ENCODE results near the gene TRIP6.

DNA sequence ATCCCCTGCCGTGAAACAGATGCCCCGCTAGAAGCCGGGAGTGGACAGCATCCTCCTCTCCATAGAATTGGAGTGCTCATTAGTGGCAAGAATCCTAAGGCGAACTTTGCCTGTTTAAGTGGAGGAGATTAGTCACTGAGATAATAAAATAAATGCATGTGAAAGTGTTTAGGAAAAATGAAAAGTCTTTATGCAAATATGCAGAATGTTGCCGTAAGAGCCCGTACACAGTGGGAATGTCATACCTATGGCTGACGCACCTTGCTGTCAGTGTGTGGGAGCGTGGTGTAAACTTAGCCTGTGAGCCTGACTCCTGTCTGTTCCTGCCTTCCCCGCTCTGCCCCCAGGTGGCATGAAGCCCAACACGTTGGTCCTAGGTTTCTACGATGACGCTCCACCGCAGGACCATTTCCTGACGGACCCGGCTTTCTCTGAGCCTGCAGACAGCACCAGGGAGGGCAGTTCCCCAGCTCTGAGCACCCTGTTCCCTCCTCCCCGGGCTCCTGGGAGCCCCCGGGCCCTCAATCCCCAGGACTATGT, 1.7 kb upstream of the TRIP6 start:
- TF ChIP-seq, protein P1, sequence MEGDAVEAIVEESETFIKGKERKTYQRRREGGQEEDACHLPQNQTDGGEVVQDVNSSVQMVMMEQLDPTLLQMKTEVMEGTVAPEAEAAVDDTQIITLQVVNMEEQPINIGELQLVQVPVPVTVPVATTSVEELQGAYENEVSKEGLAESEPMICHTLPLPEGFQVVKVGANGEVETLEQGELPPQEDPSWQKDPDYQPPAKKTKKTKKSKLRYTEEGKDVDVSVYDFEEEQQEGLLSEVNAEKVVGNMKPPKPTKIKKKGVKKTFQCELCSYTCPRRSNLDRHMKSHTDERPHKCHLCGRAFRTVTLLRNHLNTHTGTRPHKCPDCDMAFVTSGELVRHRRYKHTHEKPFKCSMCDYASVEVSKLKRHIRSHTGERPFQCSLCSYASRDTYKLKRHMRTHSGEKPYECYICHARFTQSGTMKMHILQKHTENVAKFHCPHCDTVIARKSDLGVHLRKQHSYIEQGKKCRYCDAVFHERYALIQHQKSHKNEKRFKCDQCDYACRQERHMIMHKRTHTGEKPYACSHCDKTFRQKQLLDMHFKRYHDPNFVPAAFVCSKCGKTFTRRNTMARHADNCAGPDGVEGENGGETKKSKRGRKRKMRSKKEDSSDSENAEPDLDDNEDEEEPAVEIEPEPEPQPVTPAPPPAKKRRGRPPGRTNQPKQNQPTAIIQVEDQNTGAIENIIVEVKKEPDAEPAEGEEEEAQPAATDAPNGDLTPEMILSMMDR (IDR thresholded peaks at IDR 0.05): peak in 1 of 4 experiments; percentile 2
- no peak for TF ChIP-seq POLR2A (IDR thresholded peaks at IDR 0.05)
- TF ChIP-seq EP300 (IDR thresholded peaks at IDR 0.05): no peak
